Measurements from ENCODE around the gene CPB2.

The CPB2 gene

DNA sequence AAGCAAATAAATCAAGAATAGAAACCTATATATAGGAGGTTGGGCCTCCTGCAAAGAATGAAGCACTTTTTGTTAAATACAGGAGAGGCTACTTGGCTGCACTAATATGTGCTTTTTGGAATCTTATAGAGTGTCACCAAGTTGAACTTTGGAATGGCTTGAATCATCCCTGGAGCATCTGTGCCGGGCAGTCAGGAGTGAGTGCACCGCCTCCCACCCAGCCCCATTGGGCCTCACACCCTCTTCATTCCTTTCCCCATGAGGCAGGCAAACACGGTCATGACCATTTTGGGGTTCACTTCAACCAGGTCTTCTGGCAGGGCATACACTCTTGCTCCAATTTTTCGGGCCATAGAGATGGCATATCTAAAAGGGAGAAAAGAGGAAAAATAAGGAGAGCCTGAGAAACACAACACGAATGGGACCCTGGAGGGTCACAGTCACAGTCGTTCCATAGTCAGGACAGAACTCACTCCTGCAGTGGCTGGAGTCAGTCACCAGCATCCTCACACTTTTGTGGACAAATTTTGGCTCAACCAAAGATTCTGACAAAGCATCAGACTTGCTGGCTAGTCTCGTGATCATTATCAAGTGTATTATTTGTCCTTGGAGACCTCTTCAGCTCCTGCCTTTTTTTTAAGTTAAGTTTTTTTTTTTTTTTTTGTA lies 22.7 kb upstream of the CPB2 start:
- no peak for DNase-seq (ENCODE audit: low spot score)

DNA sequence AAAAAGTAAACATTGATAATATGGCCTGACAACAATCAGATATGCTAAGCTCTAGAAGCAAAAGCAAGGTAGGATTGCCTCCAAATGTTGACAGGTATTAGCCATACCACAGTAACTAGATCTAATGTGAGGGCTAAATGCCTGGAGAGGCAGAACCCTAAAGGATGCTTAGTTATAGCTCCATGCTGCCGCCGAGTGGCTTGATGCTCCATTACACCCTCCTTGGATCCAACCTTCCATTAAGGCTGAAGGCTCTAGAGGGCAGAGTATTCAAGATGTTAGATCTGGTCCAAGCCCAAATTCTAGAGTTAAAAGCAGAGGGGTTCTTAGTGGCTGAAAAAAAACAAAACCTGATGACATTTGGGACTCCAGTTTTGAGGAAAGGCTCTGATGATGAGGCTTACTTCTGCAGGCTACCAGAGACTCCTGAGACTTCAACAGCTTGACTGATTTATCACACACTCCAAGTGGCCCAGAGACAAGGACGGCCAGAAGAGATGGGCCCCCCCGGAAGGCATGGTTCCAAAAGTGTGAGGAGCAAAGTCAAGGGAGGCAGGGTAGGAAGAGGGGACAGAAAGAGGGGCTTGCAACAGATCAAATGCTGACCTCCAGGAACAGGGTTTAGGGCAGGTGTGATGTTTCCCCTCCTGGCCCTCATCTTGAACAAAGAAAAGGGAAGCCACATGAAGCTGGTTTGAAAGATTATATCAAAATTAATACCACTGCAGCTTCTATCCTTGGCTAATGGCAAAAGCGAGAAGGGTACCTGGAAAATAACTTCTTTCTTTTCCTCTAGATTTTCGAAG lies 21.9 kb upstream of the CPB2 start:
- DNase-seq (ENCODE audit: low spot score), result peak; percentile 86

DNA sequence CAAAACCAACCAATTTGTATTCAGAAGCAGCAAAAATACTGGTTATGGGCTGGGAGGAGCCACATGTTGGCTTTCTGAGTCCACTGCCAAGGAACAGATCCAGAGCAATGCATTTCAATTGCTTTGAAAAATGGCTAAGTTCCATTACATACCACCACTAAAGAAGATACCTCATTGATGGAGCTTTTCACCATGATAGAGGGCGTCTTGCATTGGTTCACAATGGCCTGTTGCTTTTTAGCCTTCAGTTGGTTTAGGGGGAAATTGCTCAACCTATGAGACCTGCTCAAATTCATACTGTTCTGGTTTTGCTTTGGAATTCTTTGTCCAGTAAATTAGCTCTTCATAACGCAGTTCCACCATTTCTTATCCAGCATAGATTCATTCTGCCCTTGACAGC lies 21.2 kb upstream of the CPB2 start:
- no peak for DNase-seq (ENCODE audit: low spot score)

GRCh38 chr13:46124967-46125933 lies 20.4 kb upstream of the CPB2 start:
- no peak for DNase-seq (ENCODE audit: low spot score)

- DNase-seq (ENCODE audit: low spot score), result no peak
Measured at GRCh38 chr13:46124531-46124966, 19.7 kb upstream of the CPB2 start.

- no peak for DNase-seq (ENCODE audit: low spot score)
Measured at GRCh38 chr13:46122304-46122703, 17.5 kb upstream of the CPB2 start.

GRCh38 chr13:46121597-46122163 lies 16.8 kb upstream of the CPB2 start:
- DNase-seq (ENCODE audit: low spot score), result no peak

DNA sequence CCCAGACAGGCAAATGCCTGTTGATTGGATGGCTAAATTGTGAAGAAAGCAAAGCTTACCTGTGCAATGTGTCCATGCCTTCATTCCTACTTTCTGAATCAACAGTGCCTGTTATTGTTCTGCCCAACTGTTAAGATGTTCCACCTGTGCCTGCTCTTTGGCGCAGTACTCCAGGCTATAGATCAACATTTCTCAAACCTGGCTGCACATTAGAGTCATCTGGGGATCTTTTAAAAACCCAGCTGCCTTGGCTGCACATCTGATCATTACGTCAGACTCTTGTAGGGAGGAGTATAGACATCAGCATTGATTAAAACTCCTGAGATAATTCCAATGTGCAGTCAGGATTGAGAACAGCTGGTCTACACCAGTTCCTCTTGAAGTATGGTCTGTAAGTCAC lies 16.2 kb upstream of the CPB2 start:
- no peak for DNase-seq (ENCODE audit: low spot score)

GRCh38 chr13:46119883-46120614 lies 15.2 kb upstream of the CPB2 start:
- DNase-seq (ENCODE audit: low spot score), result no peak

- no peak for DNase-seq (ENCODE audit: low spot score)
Measured at GRCh38 chr13:46116653-46117502, 12.0 kb upstream of the CPB2 start.

GRCh38 chr13:46114613-46115012 lies 9.8 kb upstream of the CPB2 start:
- no peak for DNase-seq (ENCODE audit: low spot score)

- no peak for DNase-seq (ENCODE audit: low spot score)
Measured at GRCh38 chr13:46113596-46113995, 8.8 kb upstream of the CPB2 start.

GRCh38 chr13:46111151-46111550 lies 6.3 kb upstream of the CPB2 start:
- no peak for DNase-seq (ENCODE audit: low spot score)

DNA sequence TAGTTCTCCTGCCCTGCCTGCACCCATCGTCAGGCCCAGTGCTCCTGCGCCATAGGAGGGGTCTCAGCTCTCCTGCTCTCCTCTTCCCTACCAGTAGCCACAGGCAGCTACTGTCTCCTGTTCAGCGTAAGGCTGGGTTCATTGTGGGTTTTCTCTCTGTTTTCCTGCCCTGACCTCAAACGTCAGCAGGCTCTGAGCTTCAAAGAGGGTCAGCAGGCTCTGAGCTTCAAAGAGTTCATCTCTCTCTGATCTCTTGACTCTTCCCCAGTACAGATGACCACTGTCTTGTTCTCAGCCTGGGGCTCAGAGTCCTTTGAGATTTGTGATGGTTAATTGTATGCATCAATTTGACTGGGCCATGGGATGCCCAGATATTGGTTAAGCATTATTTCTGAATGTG lies 4.6 kb upstream of the CPB2 start:
- DNase-seq (ENCODE audit: low spot score), result no peak

GRCh38 chr13:46106839-46107371 lies 2.1 kb upstream of the CPB2 start:
- DNase-seq (ENCODE audit: low spot score), result no peak

DNA sequence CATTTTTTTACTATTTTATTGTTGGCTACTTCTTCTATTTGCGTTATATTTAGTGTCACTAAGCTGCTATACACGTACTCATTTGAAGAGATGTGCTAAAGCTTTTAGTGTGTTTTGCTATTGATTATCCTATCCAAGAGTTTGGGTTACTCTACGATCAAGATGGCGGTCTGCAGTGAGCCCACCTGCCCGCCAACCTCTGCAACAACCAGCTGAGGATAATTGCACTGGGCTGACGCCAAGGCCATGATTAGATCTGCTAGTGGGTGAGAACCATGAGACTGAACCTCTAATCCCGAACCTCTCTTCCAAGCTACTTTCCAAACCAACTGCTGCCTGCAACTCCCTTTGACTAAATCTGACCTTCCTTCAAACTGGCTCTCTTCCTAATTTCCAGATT lies 1.8 kb downstream of the CPB2 start:
- DNase-seq (ENCODE audit: low spot score), result no peak

GRCh38 chr13:46102255-46102605 lies 2.6 kb downstream of the CPB2 start:
- no peak for DNase-seq (ENCODE audit: low spot score)

GRCh38 chr13:46101484-46102254 lies 3.2 kb downstream of the CPB2 start:
- DNase-seq (ENCODE audit: low spot score), result no peak

DNA sequence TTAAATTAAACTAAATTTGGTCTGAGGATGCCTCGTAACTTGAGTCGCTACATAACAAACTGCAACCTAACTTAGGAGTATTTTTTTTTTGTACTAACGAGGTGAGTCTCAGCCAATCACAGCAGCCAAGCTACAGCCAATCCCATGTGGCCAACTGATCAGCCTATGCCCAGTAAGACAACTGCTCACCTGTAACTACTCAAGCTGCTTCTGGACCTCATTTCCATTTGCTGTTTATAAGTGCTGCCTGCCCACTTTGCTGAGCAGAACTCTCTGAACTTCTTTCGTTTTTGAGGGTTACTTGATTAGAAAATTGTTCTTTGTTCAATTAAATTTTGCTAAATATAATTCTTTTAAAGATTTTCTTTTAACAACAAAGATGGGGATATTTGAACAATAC lies 3.8 kb downstream of the CPB2 start:
- no peak for DNase-seq (ENCODE audit: low spot score)
